HepG2 (cell line): ENCODE data around the gene RASA1.
A peak's percentile ranks its signal among the peaks of the same experiment; 100 is the strongest.

ENCODE experiments used
- MAFF ChIP-seq: IDR thresholded peaks from 2 replicates; pipeline ENCODE4 v1.6.1; 2011; ENCODE audit warnings: low read depth, low read length, improper control_type of control experiment
- POGZ ChIP-seq: sonication (generic); formaldehyde crosslinking; IDR thresholded peaks from 2 replicates; pipeline ENCODE4 v1.4.0; 2020; ENCODE audit warnings: mild to moderate bottlenecking, missing genetic modification reagents
- SP1 ChIP-seq, 2 experiments: fragments of 450-650 bp in 1 of 2; sonication (generic) in 1 of 2; formaldehyde crosslinking in 1 of 2; IDR thresholded peaks; 2 replicates each; pipeline versions ENCODE4 v1.4.0 to v1.6.1; 2016 to 2020; ENCODE audit warnings: missing genetic modification reagents in 1 of 2
- SYNCRIP ChIP-seq: fragments of 200-400 bp; formaldehyde crosslinking; IDR thresholded peaks from 2 replicates; pipeline ENCODE4 v1.6.1; 2018; ENCODE audit warnings: mild to moderate bottlenecking, low read depth, low read length; ENCODE audit not compliant: insufficient read depth
- ZNF143 ChIP-seq: sonication (generic); formaldehyde crosslinking; IDR thresholded peaks from 2 replicates; pipeline ENCODE4 v1.4.0; 2020; ENCODE audit warnings: missing genetic modification reagents
- TF ChIP-seq, protein P1 (sequence below): IDR thresholded peaks from 2 replicates; pipeline ENCODE4 v1.6.1; 2012; ENCODE audit warnings: inconsistent platforms

DNA sequence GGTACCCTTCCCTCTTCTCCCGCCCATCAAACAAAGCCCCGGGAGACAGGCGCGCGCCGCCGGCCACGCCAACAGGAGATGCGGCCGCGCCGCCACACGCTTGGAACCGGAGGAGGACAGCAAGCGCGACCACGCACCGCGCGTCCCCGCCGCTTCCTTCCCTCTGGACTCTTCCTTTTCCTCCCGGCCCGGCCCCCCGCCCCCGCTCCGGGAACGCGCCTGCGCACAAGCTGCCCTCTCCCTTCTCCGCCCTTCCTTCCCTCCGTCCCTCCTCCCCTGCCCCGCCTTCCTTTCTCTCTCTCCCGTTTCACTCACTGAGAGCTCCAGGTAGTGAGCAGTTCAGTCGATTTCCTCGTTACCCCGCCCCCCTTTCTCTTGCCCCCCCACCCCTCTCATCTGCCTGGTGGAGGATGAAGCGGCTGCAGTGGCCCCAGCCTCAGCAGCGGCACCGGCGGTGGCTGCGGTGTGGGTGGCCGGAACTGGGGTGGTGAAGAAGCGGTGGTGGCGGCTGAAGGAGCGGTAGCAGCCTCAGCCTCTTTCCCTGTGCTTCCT, at the start of gene RASA1:
- TF ChIP-seq, protein P1, sequence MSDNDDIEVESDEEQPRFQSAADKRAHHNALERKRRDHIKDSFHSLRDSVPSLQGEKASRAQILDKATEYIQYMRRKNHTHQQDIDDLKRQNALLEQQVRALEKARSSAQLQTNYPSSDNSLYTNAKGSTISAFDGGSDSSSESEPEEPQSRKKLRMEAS, result peak; percentile 88
- TF ChIP-seq MAFF, result no peak
- TF ChIP-seq POGZ (CRISPR knock-in tag), result 0 out of 2 replicates have a peak, but pooled peaks have one; percentile 14
- no peak for TF ChIP-seq ZNF143 (CRISPR knock-in tag)
- TF ChIP-seq SYNCRIP, result no peak
- TF ChIP-seq SP1 (IDR thresholded peaks at IDR 0.05), result no peak
- TF ChIP-seq SP1 (CRISPR knock-in tag; IDR thresholded peaks at IDR 0.05), result 0 out of 2 replicates have a peak, but pooled peaks have one; percentile 3
